Fibroblast of mammary gland (primary cell): ENCODE data around the gene IGF1R.

Experiments used
- DNase-seq: peaks from one replicate; pipeline ENCODE4 v3.0.0-alpha.2; 2010; ENCODE audit warnings: low read depth
- H3K4me3 ChIP-seq: 2 replicates; pipeline ENCODE4 v1.5.1; 2011; ENCODE audit warnings: low read depth, mild to moderate bottlenecking, low read length, moderate library complexity; ENCODE audit not compliant: control insufficient read depth
- CTCF ChIP-seq: conservative IDR thresholded peaks from 2 replicates; pipeline ENCODE4 v1.5.1; 2011; ENCODE audit warnings: low read depth, low read length, inconsistent platforms; ENCODE audit not compliant: control insufficient read depth, insufficient read depth

IGF1R gene

GRCh38 chr15:98842973-98843285 lies 194.6 kb downstream of the IGF1R start:
- no peak for DNase-seq
- TF ChIP-seq CTCF: no peak
- no peak overlapping the region for H3K4me3 ChIP-seq

GRCh38 chr15:98843844-98844243 lies 195.5 kb downstream of the IGF1R start:
- H3K4me3 ChIP-seq: no peak overlapping the region
- TF ChIP-seq CTCF: no peak
- no peak for DNase-seq

DNA sequence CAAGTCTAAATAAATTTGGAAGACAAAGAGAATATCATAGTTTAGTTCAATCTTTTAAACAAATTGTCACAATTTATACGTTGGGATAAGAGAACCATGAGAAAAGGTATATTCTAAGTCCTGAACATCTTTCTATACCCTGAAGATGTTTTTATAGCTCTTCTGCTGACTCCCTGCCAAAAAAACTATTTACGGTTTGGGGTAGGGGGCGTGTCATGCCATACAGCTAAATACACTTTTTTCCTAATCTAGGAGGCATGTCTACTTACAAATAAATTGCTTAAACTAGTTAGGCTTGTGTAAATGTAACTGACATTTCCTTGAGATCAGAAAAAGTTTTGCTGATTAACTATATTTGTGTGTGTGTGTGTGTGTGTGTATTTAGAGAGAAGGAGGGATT lies 195.9 kb downstream of the IGF1R start:
- no peak overlapping the region for H3K4me3 ChIP-seq
- TF ChIP-seq CTCF: no peak
- no peak for DNase-seq

DNA sequence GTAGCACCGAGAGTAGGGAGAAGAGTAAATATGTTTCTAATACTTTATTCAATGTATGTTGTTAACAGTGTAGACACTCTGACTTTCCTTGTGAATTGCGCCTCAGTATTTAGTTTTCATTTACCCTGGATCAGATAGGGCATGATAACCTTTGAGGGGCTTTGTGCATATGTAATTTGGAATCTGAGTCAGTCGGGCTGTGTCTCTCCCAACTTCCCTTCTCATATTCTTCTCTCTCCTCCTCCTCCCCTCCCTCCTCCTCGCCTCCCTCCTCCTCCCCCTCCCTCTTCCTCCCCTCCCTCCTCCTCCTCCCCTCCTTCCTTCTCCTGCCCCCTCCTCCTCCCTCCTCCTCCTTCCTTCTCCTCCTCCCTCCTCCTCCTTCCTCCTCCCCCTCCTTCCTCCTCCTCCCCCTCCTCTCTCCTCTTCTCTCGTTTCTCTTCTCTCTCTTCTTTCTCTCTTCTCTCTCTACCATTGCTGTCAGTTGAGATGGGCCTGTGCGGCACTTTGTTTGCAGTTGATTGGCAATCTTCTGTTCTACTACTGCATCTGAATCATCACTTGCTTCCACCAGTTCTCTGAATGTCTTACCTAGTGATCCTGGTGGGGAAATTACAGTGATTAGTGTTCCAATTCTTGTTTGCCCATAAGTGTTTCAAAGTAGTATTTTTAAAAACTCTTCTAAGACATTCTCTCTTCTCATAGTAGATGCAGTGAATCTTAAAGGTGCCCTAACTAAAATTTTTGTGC lies 197.0 kb downstream of the IGF1R start:
- no peak for DNase-seq
- no peak overlapping the region for H3K4me3 ChIP-seq
- no peak for TF ChIP-seq CTCF

DNA sequence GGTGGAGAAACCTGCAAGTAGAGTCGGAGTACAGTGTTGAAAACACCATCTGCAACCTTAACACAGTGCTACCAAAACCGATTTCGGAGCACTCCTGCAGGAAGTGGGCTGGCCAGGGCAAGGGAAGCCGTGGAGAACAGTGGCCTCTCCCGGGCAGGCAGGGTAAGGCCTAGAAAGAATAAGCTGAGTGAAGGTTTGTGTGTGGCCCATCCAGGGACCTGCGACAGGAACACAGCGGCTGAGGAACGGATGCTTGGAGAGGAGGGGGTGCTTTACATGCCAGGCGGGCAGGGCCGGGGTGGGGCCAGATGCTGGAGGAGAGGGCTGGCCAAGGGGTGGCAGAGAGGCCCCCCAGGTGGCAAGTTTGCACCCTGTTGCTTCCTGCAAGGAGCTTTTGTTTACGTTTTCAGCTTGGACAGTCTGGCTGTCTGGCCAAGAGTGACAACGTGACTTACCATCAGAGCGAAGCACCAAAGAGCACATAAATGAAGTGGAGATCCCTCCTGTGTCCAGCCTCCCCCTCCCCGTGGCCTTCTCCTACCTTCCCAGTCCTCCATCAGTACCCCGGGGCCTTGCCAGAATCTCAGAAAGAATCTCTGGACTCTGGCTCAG lies 202.7 kb downstream of the IGF1R start:
- H3K4me3 ChIP-seq: no peak overlapping the region
- TF ChIP-seq CTCF: peak; percentile 92
- peak; percentile 70 for DNase-seq

GRCh38 chr15:98853161-98853560 lies 204.8 kb downstream of the IGF1R start:
- TF ChIP-seq CTCF: no peak
- peak; percentile 95 for DNase-seq

More at GRCh38 chr15:98853161-98853560, 204.8 kb downstream of the IGF1R start:
- peak overlapping the region; percentile 72 for H3K4me3 ChIP-seq
